Breast epithelium (tissue), 4 donors: ENCODE measurements around the gene MYLK2. TPM values are rescaled to one million over a fixed set of nuclear protein-coding genes. Genes with fewer than 3 reads are reported as not detected.

Experiments
- DNase-seq, 2 donors: peaks; one replicate each; pipeline ENCODE4 v3.0.0-alpha.2; 2019; ENCODE audit warnings: low spot score in 2 of 2
- H3K27ac ChIP-seq, 2 donors: fragments of 200-600 bp; sonication (generic) in 1 of 2; one replicate each; pipeline ENCODE4 v1.5.1; 2016 to 2019; ENCODE audit warnings: mild to moderate bottlenecking in 1 of 2
- H3K27me3 ChIP-seq, 2 donors: fragments of 200-600 bp; sonication (generic) in 1 of 2; one replicate each; pipeline versions ENCODE4 v1.5.1 to v1.6.0; 2017 to 2019; ENCODE audit warnings: control low read depth in 1 of 2, mild to moderate bottlenecking in 1 of 2
- H3K36me3 ChIP-seq: fragments of 200-600 bp; one replicate; pipeline ENCODE4 v1.5.1; 2019
- H3K4me1 ChIP-seq, 2 donors: fragments of 200-600 bp; sonication (generic); one replicate each; pipeline ENCODE4 v1.5.1; 2016 to 2019; ENCODE audit warnings: control low read depth in 1 of 2
- H3K4me3 ChIP-seq, 3 donors: fragments of 200-600 bp; sonication (generic); 1 replicate in 2 of 3; 2 replicates in 1 of 3; pipeline ENCODE4 v1.5.1; 2016 to 2019; ENCODE audit warnings: mild to moderate bottlenecking in 3 of 3, moderate library complexity in 2 of 3
- H3K9me3 ChIP-seq, 2 donors: fragments of 200-600 bp; sonication (generic) in 1 of 2; one replicate each; pipeline ENCODE4 v1.5.1; 2016 to 2019; ENCODE audit warnings: control low read depth in 1 of 2
- CTCF ChIP-seq, 3 donors: fragments of 450-650 bp; IDR thresholded peaks; one replicate each; pipeline ENCODE4 v1.5.1; 2016 to 2017; ENCODE audit warnings: antibody characterized with exemption in 3 of 3, mild to moderate bottlenecking in 3 of 3, moderate library complexity in 3 of 3
- POLR2A ChIP-seq: fragments of 450-650 bp; IDR thresholded peaks from one replicate; pipeline ENCODE4 v1.6.1; 2016; ENCODE audit warnings: antibody characterized with exemption, mild to moderate bottlenecking, moderate library complexity
- POLR2AphosphoS5 ChIP-seq, 3 donors: sonication (generic); formaldehyde crosslinking; IDR thresholded peaks; one replicate each; pipeline ENCODE4 v1.6.1; 2017; ENCODE audit warnings: antibody characterized with exemption in 3 of 3
- intact Hi-C: fragments of 100-400 bp; cut with DNase I; formaldehyde crosslinking; loops from one replicate; pipeline ENCODE4 v1.15.1; 2023; ENCODE audit warnings: low total_unique reads
- total RNA-seq, 3 donors: library from RNA; depleted of rRNA; stranded (reverse); fragments of >200 nt; gene quantifications; one replicate each; pipeline ENCODE4 v1.1.0, GENCODE V29; 2016

The MYLK2 gene
- total RNA-seq, 3 donors from 2014 or later, result not detected

DNA sequence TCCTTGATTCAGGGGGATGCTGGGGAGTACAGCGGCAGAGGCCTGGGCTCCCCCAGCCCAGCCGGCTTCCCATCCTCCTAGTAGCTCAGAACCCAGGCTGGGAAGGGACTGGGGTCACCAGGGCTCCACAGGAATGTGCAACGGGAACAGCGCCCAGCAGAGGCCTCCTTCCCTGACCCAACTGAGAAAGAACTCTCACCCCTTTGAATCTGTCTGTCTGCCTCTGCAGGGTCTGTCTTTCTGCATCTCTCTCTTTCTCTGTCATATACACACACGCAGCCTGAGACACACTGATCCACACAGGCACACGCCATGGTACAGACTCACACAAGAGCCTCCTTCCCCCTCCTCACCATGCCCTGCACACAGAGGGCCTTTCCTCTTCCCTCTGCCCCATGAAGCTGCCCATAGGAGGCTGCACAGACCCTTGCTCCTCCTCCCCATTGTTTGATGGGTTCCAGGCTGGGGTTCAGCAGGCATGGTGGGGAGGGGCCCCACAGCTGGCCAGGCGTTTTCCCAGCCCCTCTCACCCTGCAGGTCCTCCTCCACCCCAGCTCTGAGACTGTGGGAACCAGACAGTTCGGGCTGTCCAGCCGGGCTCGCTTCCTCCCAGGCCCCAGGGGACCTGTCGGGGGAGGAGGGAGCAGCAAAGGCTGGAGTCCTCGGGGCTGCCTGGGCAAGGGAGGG is 23.5 kb downstream of the MYLK2 start:
- H3K27ac ChIP-seq, result peak overlapping the region in 1 of 2 donors; percentile 69
- no peaks in the 10 kb centered on the region for H3K9me3 ChIP-seq
- H3K4me3 ChIP-seq, result no peak overlapping the region
- H3K27me3 ChIP-seq, result no peaks in the 10 kb centered on the region
- intact Hi-C loops, result no loop called here
- DNase-seq, result no peak
- no peaks in the 10 kb centered on the region for H3K4me1 ChIP-seq
- TF ChIP-seq POLR2A, result no peak
- no peak for TF ChIP-seq CTCF (IDR thresholded peaks at IDR 0.05)
- TF ChIP-seq POLR2AphosphoS5 (IDR thresholded peaks at IDR 0.05), result no peak
- H3K36me3 ChIP-seq, result no peaks in the 10 kb centered on the region

- H3K27ac ChIP-seq, result peak overlapping the region in 1 of 2 donors; percentile 69
- H3K27me3 ChIP-seq, result no peaks in the 10 kb centered on the region
- intact Hi-C loops, result no loop called here
- H3K4me3 ChIP-seq, result no peak overlapping the region
- TF ChIP-seq POLR2A (no peak), POLR2AphosphoS5 (IDR thresholded peaks at IDR 0.05) (no peak), CTCF (IDR thresholded peaks at IDR 0.05) (no peak)
- H3K9me3 ChIP-seq, result no peaks in the 10 kb centered on the region
- H3K4me1 ChIP-seq, result no peaks in the 10 kb centered on the region
- no peaks in the 10 kb centered on the region for H3K36me3 ChIP-seq
- no peak for DNase-seq
Measured at GRCh38 chr20:31843288-31843687, 24.1 kb downstream of the MYLK2 start.

GRCh38 chr20:31843881-31844280 is 24.7 kb downstream of the MYLK2 start:
- TF ChIP-seq POLR2AphosphoS5 (IDR thresholded peaks at IDR 0.05) (no peak), POLR2A (no peak), CTCF (IDR thresholded peaks at IDR 0.05) (no peak)
- Histone ChIP-seq H3K27me3 (peaks cover 0 to 4% of the 10 kb centered on the region in 2 donors), H3K27ac (peak overlapping the region in 1 of 2 donors; percentile 69), H3K4me1 (no peaks in the 10 kb centered on the region), H3K4me3 (no peak overlapping the region), H3K9me3 (no peaks in the 10 kb centered on the region), H3K36me3 (no peaks in the 10 kb centered on the region)
- no peak for DNase-seq
- intact Hi-C loops, result no loop called here

DNA sequence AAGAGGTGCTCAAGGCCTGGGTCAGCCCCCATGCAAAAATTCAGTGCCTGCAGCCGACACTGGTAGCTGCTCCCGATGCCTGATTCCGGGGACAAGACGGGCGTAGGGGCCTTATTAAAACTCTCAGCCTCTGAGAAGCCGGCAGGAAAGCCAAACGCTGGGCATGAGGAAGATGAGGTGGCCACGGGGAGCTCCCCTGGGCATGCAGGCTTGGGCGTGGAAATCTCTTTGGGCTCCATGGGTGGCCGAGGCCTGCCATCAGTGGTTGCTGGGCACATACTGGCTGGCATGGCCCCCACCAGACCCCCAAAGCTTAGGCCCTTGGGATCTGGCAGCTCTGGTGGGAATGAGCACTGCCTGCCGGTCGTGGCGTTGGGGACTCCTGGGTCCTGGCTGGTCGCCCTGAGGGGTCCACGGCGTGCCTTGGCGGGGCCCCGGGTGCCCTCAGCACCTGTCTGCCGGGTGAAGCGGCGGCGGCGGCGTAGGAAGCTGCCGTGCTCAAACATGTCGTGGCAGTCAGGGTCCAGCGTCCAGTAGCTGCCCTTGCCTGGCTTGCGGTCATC is 25.7 kb downstream of the MYLK2 start:
- no peaks in the 10 kb centered on the region for H3K36me3 ChIP-seq
- intact Hi-C loops, result no loop called here
- TF ChIP-seq CTCF (IDR thresholded peaks at IDR 0.05), result no peak
- TF ChIP-seq POLR2AphosphoS5 (IDR thresholded peaks at IDR 0.05), result no peak
- peak overlapping the region; percentile 23 to 51 (median 30) for H3K4me3 ChIP-seq
- no peaks in the 10 kb centered on the region for H3K4me1 ChIP-seq
- H3K27ac ChIP-seq, result peak overlapping the region in 1 of 2 donors; percentile 69
- DNase-seq, result no peak
- peaks cover 0 to 14% of the 10 kb centered on the region in 2 donors for H3K27me3 ChIP-seq
- no peaks in the 10 kb centered on the region for H3K9me3 ChIP-seq

DNA sequence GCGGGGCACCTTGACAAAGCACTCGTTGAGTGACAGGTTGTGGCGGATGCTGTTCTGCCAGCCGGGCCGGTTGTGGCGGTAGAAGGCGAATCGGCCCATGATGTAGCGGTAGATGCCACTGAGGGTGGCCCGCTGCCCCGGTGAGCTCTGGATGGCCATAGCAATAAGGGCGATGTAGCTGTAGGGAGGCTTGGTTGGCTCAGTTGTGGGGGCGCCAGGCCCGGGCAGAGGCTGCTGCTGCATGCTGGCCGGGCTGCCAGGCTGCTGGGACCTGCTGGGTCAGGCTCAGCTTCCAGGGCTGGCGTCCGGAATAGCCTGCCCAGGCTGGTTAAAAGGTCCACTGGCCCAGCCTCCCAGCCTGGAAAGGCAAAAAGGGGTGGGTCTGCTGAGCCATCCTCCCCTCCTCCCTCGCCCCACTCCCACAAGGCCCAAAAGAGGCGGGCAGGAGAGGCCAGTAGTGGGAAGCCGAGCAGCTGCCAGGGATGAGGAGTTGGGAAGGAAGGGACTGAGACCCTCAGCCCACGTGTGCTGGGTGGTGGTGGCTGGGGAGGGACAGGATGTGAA is 26.2 kb downstream of the MYLK2 start, which contains the start of gene FOXS1:
Gene FOXS1, minus strand, starts transcription at position 305 of the 564 bp plus-strand sequence. Its CDS starts 62 bp downstream, at position 243.
- intact Hi-C loops, result no loop called here

More for the DNA sequence above, 26.2 kb downstream of the MYLK2 start, which contains the start of gene FOXS1:
- H3K4me1 ChIP-seq, result no peaks in the 10 kb centered on the region
- peak within 1 kb of the TSS; percentile 23 to 51 (median 30) for H3K4me3 ChIP-seq
- H3K9me3 ChIP-seq, result no peaks in the 10 kb centered on the region
- H3K27ac ChIP-seq, result peak within 1 kb of the TSS in 1 of 2 donors; percentile 69
- peaks cover 0 to 18% of the 10 kb centered on the region in 2 donors for H3K27me3 ChIP-seq
- TF ChIP-seq CTCF (IDR thresholded peaks at IDR 0.05), result no peak
- no peak for TF ChIP-seq POLR2A
- TF ChIP-seq POLR2AphosphoS5 (IDR thresholded peaks at IDR 0.05), result no peak
- peak in 1 of 2 donors; percentile 22 for DNase-seq
- no peaks in the 10 kb centered on the region for H3K36me3 ChIP-seq
